ENCODE data around the gene MRPL34. TPM values are rescaled to one million over a fixed set of nuclear protein-coding genes. Genes with fewer than 3 reads are reported as not detected.

Gene MRPL34
- total RNA-seq, 1 donor from 2014 or later: 125 TPM

GRCh38 chr19:17323300-17323963 is 17.8 kb downstream of the MRPL34 start:
- no peak for TF ChIP-seq CTCF (IDR thresholded peaks at IDR 0.05; ENCODE audit: insufficient read depth, low read length, poor library complexity, severe bottlenecking)

GRCh38 chr19:17323964-17324332 is 18.3 kb downstream of the MRPL34 start:
- no peak overlapping the region for H3K4me3 ChIP-seq (ENCODE audit: low read depth, low read length)
- DNase-seq (ENCODE audit: low read depth): no peak
- H3K27me3 ChIP-seq (ENCODE audit: control insufficient read depth, insufficient read depth, low read length): peaks cover under 1% of the 10 kb centered on the region
- no peak for TF ChIP-seq CTCF (IDR thresholded peaks at IDR 0.05; ENCODE audit: insufficient read depth, low read length, poor library complexity, severe bottlenecking)
- H3K36me3 ChIP-seq (ENCODE audit: control insufficient read depth, insufficient read depth, low read length): peaks cover 4% of the 10 kb centered on the region

More at GRCh38 chr19:17323300-17323963, 17.8 kb downstream of the MRPL34 start:
- peaks cover 4% of the 10 kb centered on the region for H3K36me3 ChIP-seq (ENCODE audit: control insufficient read depth, insufficient read depth, low read length)
- no peak overlapping the region for H3K4me3 ChIP-seq (ENCODE audit: low read depth, low read length)
- H3K27me3 ChIP-seq (ENCODE audit: control insufficient read depth, insufficient read depth, low read length): no peaks in the 10 kb centered on the region
- DNase-seq (ENCODE audit: low read depth): no peak

- Histone ChIP-seq H3K4me3 (ENCODE audit: low read depth, low read length) (no peak overlapping the region), H3K27me3 (ENCODE audit: control insufficient read depth, insufficient read depth, low read length) (peaks cover 6% of the 10 kb centered on the region), H3K36me3 (ENCODE audit: control insufficient read depth, insufficient read depth, low read length) (peaks cover 4% of the 10 kb centered on the region)
- no peak for TF ChIP-seq CTCF (IDR thresholded peaks at IDR 0.05; ENCODE audit: insufficient read depth, low read length, poor library complexity, severe bottlenecking)
- DNase-seq (ENCODE audit: low read depth): no peak
These were observed 18.9 kb downstream of the MRPL34 start for GRCh38 chr19:17324357-17325114.

GRCh38 chr19:17325133-17325532 is 19.5 kb downstream of the MRPL34 start:
- no peak for TF ChIP-seq CTCF (IDR thresholded peaks at IDR 0.05; ENCODE audit: insufficient read depth, low read length, poor library complexity, severe bottlenecking)
- no peak overlapping the region for H3K4me3 ChIP-seq (ENCODE audit: low read depth, low read length)
- H3K36me3 ChIP-seq (ENCODE audit: control insufficient read depth, insufficient read depth, low read length): peaks cover 5% of the 10 kb centered on the region
- no peak for DNase-seq (ENCODE audit: low read depth)
- peaks cover 10% of the 10 kb centered on the region for H3K27me3 ChIP-seq (ENCODE audit: control insufficient read depth, insufficient read depth, low read length)

DNA sequence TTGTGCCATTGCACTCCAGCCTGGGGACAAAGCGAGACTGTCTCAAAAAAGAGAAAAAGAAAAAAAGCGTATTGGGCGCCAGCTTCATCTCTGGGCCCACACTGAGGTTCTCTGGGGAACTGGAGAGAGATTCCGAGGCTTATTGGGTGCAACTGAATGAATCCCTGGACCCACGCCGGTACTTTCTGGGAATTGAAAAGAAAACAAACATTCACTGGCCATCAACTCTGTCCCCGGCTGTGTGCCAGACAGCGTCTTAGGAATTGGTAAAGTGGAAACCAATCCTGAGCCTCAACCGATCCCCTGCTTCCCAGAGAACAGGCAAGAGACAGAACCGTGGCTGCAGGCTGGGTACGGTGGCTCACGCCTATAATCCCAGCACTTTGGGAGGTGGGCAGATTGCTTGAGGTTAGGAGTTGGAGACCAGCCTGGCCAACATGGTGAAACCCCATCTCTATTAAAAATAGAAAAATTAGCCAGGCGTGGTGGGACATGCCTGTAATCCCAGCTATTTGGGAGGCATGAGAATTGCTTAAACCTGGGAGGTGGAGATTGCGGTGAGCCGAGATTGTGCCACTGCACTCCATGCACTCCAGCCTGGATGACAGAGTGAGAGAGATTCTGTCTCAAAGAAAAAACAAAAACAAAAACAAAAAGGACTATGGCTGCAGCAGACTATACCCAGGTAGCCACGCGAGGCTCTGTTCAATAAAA is 20.4 kb downstream of the MRPL34 start:
- no peak overlapping the region for H3K4me3 ChIP-seq (ENCODE audit: low read depth, low read length)
- H3K27me3 ChIP-seq (ENCODE audit: control insufficient read depth, insufficient read depth, low read length): peaks cover 11% of the 10 kb centered on the region
- peaks cover 3% of the 10 kb centered on the region for H3K36me3 ChIP-seq (ENCODE audit: control insufficient read depth, insufficient read depth, low read length)
- DNase-seq (ENCODE audit: low read depth): no peak
- TF ChIP-seq CTCF (IDR thresholded peaks at IDR 0.05; ENCODE audit: insufficient read depth, low read length, poor library complexity, severe bottlenecking): no peak
